GM06990 (cell line): ENCODE results near the gene RCBTB2.

Experiments
- DNase-seq: peaks from one replicate; pipeline ENCODE4 v3.0.0-alpha.2; 2011; ENCODE audit not compliant: insufficient read length; ENCODE audit errors: extremely low read depth
- H3K27me3 ChIP-seq: replicated peaks from 2 replicates; pipeline ENCODE4 v1.6.0; 2011; ENCODE audit warnings: low read length; ENCODE audit not compliant: control insufficient read depth, insufficient read depth
- H3K36me3 ChIP-seq: 2 replicates; pipeline ENCODE4 v1.5.1; 2011; ENCODE audit warnings: low read length; ENCODE audit not compliant: control insufficient read depth, insufficient read depth
- H3K4me3 ChIP-seq: replicated peaks from 2 replicates; pipeline ENCODE4 v1.5.1; 2011; ENCODE audit warnings: low read depth, mild to moderate bottlenecking, control low read depth, low read length
- CTCF ChIP-seq: IDR thresholded peaks from 2 replicates; pipeline ENCODE4 v1.5.1; 2011; ENCODE audit warnings: low read length, control low read depth, mild to moderate bottlenecking, inconsistent platforms; ENCODE audit not compliant: insufficient read depth, poor library complexity, severe bottlenecking

RCBTB2 gene

GRCh38 chr13:48567515-48568369 lies 34.9 kb upstream of the RCBTB2 start:
- TF ChIP-seq CTCF, result no peak
- DNase-seq, result no peak
- no peaks in the 10 kb centered on the region for H3K36me3 ChIP-seq
- no peak overlapping the region for H3K4me3 ChIP-seq
- no peaks in the 10 kb centered on the region for H3K27me3 ChIP-seq

GRCh38 chr13:48564056-48564455 lies 31.2 kb upstream of the RCBTB2 start:
- DNase-seq, result no peak
- Histone ChIP-seq H3K36me3 (no peaks in the 10 kb centered on the region), H3K4me3 (no peak overlapping the region), H3K27me3 (no peaks in the 10 kb centered on the region)
- TF ChIP-seq CTCF, result no peak

- no peak for TF ChIP-seq CTCF
- no peaks in the 10 kb centered on the region for H3K27me3 ChIP-seq
- no peak overlapping the region for H3K4me3 ChIP-seq
- no peaks in the 10 kb centered on the region for H3K36me3 ChIP-seq
- DNase-seq, result no peak
Observed at GRCh38 chr13:48563626-48564025, 30.7 kb upstream of the RCBTB2 start.

DNA sequence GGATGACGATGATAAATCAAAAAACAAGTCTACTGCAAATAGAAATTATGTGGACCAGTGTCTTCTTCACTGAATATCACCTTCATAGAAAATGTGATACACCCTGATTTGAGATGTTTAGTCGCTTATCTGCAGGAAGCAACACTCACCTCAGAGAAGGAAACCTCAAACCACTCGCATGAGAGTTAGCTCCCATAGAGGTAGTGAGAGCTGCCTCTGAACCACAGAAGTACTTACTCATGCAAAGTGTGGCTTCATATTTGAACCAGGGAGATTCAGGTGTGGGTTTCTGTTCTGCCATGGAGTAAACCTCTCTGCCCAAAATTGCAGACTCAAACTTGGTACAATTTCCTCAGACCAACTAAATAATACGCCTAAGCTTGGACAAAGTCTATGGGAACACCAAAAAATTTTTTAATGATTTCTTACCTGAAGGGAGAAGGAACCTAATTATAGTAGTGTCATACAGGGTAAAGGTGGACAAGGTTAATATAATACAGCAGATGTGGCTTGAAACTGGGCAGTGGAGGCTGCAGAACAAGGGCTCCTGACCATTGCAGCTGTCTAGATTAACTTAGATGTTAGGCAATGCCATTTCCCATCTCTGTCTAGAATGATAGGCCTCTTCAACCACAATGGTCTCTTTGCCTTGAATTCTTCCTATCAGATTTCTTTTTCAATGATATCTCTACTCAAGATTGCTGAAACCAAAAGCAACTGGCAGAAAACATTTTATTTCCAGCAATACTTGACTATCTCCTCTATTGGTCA lies 29.6 kb upstream of the RCBTB2 start:
- Histone ChIP-seq H3K4me3 (no peak overlapping the region), H3K36me3 (no peaks in the 10 kb centered on the region), H3K27me3 (no peaks in the 10 kb centered on the region)
- TF ChIP-seq CTCF, result no peak
- peak; percentile 79 for DNase-seq

DNA sequence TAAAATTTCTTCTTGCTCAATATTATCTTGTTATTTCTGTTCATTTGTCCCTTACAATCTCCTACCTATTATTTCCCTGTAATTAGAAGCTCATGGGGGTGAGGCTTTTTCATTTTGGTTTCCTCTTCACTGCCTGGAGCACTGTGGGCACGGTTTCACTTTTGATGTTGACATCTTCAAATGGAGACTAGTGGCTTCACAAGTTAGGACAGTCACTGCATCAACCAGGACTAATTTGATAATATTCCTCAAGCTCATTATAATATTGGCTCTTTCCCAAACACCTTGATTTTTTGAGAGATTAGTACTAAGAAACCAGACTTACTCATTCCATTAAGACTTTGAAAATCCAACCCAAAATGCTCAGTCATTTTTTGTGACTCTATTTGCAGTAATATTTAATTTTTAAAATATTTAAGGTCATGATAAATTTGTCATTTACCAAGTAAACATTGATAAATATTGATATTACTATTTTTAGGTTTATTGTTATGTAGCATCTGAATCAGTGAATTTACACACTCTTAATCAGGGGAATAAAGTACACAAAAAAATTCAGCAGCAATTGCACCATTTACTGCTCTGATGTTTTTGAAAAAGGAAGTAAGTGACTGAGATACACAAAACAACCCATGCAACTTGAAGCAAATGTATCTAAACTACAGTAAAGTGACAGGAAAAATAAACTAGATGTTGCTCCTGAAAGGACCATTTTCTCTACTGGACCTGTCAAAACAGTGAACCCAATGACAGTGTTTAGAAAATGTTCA lies 28.8 kb upstream of the RCBTB2 start:
- TF ChIP-seq CTCF, result no peak
- no peak overlapping the region for H3K4me3 ChIP-seq
- H3K27me3 ChIP-seq, result no peaks in the 10 kb centered on the region
- H3K36me3 ChIP-seq, result no peaks in the 10 kb centered on the region
- DNase-seq, result no peak
